HTR-8/SVneo (cell line): ENCODE data around the gene HP1BP3.
"Not testable (repeated sequence)": the region's sequence is repeated elsewhere in the genome, so short reads cannot be mapped to it uniquely, and the experiment has no call there.

Experiments used
- DNase-seq: peaks from one replicate; pipeline ENCODE4 v3.0.0; 2011; ENCODE audit warnings: low spot score, mixed read lengths; ENCODE audit not compliant: insufficient read length
- FAIRE-seq: peaks from 2 replicates; lab custom pipeline; 2011; peaks lifted over from hg19 to GRCh38; lab: Jason Lieb, UNC

The HP1BP3 gene, protein sequence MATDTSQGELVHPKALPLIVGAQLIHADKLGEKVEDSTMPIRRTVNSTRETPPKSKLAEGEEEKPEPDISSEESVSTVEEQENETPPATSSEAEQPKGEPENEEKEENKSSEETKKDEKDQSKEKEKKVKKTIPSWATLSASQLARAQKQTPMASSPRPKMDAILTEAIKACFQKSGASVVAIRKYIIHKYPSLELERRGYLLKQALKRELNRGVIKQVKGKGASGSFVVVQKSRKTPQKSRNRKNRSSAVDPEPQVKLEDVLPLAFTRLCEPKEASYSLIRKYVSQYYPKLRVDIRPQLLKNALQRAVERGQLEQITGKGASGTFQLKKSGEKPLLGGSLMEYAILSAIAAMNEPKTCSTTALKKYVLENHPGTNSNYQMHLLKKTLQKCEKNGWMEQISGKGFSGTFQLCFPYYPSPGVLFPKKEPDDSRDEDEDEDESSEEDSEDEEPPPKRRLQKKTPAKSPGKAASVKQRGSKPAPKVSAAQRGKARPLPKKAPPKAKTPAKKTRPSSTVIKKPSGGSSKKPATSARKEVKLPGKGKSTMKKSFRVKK

DNA sequence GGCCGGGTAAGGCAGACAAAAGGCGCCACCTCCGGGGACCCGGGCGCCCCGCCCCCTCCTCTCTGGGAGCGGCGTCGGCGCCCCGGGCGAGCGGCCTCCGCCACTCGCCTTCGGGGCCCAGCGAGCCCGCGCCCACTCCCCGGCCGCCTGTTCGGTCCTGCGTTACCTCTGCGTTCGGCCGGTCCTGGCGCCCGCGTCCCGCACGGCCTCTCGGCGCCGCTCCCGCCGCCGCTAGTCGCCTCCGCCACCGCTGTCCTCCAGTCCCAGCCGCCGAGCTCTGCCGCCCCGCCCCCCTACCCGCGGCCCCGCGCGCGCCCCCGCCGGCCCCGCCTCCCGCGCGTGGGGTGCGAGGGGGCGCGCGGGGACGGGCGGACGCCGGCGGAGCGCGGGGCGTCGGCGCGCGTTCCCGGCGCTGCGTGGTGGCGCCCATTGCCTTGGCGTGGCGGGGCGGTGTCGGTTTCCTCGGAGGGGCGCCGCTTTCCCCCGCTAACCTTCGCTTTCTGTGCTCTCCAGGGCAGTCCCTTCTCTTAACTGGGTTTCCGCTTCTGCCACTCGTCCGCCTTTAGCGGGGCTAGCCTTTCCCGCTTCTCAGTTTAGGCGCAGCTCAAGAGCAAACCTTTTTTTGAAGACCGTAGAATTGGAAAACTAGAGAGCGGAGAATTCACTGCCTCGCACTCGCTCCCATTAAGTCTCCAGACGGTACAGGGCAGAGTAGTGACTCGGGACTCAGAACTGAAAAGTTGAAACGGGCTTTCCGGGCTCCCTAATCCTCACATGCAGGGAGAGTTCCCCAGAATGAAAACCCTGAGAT, at the start of gene HP1BP3:
HP1BP3 (minus strand) TSS at position 279 of the 811 bp plus-strand sequence. CDS start 6,867 bp downstream, outside the sequence.
- peak; percentile 68 for DNase-seq
- FAIRE-seq = no peak

DNA sequence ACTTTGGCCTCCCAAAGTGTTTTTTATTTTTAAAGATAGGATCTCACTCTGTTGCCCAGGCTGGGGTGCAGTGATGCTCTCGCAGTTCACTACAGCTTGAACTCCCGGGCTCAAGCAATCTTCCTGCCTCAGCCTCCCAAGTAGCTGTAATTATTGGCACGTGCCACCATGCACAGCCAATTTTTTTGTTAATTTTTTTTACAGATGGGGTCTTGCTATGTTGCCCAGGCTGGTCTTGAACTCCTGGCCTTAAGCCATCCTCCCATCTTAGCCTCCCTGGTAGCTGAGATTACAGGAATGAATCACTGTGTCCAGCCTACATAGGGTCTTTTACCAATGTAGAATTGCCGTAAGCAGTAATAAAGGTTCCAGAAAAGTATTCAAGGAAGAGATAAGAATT, 49.1 kb upstream of the HP1BP3 start:
- DNase-seq (no peak), FAIRE-seq (no peak)

DNA sequence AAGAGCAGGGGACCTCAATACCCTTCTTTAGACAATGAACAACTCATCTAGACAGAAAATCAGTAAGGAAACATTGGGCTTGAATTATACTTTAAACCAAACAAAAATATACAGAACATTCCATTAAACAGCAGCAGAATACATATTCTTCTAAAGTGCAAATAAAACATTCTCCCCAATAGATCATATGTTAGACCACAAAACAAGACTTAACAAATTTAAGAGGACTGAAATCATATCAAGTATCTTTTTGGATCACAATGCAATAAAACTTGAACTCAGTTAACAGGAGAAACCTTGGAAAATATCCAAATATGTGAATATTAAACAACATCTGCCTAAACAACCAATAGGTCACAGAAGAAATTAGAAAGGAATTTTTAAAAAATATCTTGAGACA, 47.7 kb upstream of the HP1BP3 start:
- FAIRE-seq (no peak), DNase-seq (no peak)

DNA sequence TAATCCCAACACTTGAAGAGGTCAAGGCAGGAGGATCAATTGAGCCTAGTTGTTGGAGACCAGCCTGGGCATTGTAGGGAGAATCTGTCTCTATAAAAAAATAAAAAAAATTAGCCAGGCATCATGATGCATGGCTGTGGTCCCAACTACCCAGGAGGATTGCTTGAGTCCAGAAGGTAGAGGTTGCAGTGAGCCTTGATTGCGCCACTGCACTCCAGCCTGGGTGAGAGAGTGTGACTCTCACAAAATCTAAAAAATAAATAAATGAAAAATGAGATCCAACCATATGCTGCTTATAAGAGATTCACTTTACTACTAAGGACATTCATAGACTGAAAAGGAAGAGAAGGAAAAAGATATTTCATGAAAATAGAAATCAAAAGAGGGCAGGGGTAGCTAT, 47.1 kb upstream of the HP1BP3 start:
- DNase-seq (no peak), FAIRE-seq (no peak)

DNA sequence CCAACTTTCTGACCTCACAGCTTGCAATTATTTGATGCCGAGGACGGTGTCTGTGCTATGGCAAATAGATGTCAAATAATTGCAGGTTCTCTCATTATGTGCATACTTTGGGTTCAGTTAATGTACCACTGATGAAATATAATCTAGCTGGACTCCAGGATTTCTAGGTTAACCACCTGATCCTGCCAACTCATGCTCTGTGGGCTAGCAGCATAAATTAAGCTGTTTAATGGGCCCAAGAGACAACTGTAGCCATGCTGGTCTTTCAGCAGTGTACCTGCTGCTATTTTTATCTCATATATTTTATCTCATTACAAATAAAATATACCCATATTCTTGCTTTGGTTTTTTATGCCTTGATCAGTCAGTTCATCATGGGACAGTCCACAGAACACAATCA, 43.3 kb upstream of the HP1BP3 start:
- DNase-seq (no peak), FAIRE-seq (no peak)

DNA sequence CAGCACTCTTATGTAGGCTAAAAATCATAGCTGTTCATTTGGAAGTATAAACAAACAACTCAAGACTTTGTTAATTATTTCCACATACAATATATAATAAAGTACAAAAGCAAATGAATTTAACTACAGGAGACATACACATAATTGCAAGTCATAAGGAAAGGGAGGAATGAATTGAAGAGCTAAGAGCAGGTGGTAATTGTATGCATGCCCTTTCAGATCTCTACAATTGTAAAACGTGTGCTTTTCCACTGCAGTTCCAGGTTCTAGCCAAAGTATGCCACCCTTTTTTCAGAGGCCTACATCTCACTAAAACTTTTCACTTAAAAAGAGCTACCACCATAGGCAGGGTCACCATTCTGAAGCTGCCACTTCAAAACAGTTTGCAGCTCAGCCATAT, 42.8 kb upstream of the HP1BP3 start:
- DNase-seq = no peak
- no peak for FAIRE-seq

DNA sequence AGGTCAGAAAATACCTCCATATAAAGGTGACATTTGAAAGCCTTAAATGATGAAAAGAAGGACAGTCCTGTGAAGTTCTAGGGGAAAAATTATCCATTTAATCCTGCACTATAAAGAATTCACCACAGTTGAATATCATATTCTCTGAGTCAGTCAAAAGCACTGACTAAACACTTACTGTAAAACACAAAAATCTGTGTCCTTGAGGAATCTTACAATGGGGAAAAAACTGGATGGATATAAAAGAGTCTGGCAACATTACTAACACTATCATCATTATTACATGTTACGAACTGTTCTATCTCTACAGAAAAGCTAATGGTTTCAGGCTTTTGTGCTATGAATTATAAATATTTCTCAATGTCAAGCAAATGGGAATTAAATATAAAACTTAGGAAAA, 42.4 kb upstream of the HP1BP3 start:
- FAIRE-seq (no peak), DNase-seq (no peak)

DNA sequence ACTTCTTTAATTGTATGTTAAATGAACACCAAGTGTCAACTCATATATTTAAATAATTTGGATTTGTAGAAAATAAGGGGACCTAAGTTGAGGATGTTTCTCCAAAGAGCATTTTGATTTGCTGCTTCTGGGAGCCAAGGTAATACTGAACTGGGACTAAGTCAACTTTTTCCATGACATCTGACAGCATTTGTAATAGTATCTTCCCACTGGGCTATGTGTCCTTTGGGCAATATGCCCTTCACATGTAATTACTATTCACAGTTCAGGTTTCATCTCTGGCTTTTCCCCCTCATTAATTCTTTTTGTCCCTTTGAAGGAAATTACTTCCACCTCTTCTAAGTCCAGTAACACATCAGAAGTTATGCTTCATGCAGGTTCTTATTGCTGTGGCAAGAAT, 36.7 kb upstream of the HP1BP3 start:
- DNase-seq (no peak), FAIRE-seq (no peak)

DNA sequence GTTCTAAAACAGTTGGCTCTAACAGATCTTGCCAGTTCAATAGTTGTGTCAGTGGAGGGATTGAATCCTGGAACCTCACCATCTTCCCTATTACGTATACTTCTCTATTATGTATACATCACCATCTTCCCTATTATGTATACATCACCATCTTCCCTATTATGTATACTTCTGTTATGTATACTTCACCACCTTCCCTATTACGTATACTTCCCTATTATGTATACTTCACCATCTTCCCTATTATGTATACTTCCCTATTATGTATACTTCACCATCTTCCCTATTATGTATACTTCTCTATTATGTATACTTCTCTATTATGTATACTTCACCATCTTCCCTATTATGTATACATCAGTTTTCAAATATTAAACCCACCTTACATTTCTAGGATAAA, 34.4 kb upstream of the HP1BP3 start:
- DNase-seq (no peak), FAIRE-seq (no peak)

DNA sequence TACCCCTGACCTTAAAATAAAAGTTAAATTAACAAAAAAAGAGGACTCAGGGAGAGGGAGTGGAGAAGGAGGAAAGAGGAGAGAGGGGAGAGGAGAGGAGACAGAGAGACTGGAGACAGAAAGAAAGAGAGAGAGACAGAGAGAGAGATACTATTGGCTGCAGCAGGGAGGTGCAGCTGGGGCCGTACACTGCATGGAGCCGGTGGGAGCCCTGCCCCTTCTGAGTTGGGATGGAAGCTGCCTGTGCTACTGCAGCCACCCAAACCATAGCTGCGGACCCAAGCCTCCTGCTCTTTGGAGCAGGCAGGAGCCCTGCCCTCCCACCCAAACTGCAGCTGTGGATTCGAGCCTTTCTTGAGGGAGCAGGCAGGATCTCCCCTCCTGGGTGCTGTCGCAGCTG, 32.7 kb upstream of the HP1BP3 start:
- FAIRE-seq (no peak), DNase-seq (no peak)

DNA sequence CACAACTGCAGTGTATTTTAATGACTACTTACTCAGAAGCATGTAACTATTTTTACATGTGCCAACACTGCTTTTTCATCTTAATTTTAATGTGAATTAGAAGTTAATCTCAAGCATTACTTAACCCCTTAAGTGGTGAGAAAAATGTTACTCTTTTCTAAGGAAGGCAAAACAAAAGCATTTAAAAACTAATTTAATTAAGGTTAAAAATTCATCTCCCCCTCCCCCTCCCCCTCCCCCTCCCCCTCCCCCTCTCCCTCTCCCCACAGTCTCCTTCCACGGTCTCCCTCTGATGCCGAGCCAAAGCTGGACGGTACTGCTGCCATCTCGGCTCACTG, 27.4 kb upstream of the HP1BP3 start:
- FAIRE-seq (no peak), DNase-seq (no peak)

DNA sequence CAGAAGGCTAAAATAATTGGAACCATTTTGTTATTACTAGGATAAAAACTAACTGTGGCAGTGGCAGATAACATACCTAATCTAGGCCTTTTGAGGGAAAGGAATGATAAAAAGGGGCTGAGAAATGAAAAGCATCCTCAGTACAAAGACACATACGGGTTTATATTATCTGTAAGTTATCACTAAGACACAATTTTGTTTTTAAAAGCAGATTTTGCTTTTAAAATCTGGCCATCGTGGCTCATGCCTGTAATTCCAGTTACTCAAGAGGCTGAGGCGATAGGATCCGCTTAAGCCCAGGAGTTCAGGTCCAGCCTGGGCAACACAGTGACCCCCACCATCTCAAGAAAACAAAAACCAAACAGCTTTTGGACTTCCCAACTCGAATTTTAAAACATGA, 24.8 kb upstream of the HP1BP3 start:
- DNase-seq (no peak), FAIRE-seq (no peak)

DNA sequence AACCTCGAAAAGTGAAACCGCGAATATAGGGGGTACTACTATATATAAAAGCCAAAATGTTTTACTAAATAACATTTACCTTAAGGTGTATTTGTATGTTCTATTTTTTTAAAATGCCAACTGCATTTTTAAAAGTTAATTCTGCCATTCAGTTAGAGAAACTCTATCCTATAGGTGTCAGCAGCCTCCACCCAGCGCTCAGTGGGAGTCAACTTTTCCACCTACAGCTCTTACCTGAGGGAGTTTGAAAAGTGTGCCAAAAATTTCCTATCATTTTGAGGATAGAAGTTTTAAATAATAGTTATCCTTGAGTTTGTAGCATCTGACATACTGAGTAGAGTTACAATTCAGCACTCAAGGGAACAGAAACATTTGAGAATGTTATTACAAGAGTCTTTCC, 6.1 kb upstream of the HP1BP3 start:
- no peak for FAIRE-seq
- DNase-seq = no peak

DNA sequence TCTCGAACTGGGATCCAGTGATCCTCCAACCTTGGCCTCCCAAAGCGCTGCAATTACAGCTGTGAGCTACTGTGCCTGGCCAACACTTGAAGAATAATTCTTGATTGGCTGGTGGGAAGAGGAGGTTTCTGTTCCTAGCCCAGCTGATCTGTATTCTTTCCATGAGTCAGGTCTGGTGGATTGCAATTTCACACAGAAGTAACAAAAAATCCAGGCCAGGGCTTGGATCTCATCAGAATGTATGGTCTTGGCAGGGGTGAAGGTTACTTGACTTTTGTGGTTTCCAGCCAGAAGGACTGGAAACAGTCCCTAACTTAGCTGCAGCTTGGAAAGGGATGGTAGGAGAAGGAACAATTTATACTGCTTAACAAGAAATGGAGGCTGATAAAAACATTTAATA, 5.1 kb upstream of the HP1BP3 start:
- FAIRE-seq (no peak), DNase-seq (no peak)

DNA sequence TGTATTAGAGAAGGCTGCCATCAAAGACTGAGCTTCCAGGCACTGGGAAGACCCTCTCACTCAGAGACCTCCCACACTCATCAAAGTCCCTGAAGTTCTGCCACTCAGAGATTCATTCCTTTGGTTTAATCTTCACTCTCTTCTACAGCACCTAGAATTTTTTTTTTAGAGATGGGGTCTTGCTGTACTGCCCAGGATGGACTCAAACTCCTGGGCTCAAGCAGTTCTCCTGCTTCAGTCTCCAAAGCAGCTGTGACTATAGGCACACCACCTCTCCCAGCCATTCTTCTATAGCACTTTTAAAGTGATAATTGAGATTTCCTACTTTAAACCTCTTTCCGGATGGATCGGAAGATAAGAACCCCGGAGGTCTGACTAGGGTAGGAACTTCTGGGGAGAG, 3.7 kb upstream of the HP1BP3 start:
- DNase-seq (no peak), FAIRE-seq (no peak)

DNA sequence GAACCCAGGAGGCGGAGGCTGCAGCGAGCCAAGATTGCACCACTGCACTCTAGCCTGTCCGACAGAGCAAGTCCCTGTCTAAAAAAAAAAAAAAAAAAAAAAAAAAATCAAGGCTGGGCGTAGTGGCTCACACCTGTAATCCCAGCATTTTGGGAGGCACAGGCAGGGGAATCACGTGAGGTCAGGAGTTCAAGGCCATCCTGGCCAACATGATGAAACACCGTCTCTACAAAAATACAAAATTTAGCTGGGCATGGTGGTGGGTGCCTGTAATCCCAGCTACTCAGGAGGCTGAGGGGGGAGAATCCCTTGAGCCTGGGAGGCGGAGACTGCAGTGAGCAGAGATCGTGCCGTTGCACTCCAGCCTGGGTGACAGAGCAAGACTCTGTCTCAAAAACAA, 2.5 kb upstream of the HP1BP3 start:
- DNase-seq, FAIRE-seq: not testable (repeated sequence)

DNA sequence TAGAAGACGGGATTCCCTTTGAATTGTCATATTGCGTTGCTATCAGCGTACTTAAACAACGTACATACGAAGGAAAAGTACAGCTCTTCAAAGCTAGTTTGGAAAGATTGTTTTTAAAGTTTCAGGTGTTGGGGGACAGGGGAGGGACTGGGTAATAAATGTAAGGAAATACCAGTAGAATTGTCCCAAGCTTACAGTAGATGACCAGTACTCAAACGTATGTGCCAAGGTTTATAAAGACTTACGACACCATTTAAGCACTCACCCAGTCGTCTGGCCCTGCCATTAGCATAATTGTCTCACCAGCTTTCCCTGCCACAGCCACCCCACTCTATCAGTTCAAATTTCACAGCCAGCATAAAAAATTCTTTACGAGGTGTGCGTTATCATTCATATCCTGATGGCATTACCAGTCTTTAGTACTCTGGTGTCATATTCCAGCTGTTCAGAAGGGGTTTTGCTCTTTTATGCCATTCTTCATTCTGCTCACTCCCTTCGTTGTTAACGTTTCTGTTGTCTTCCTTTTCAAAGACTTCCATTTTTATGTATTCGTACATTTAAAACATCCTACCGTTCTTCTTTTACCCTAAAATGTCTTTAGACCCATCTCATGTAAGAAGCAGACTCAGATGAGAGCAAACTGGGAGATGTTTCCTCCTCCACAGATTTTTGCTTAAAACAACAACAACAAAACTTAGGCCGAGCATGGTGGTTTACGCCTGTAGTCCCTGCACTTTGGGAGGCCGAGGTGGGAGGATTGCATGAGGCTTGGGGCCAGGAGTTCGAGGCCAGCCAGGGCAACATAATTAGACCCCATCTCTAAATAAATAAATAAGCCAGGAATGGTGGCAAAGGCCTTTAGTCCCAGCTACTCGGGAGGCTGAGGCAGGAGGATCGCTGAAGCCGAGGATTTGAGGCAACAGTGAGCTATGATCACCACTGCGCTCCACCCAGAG, 1.0 kb upstream of the HP1BP3 start:
- FAIRE-seq (no peak), DNase-seq (peak; percentile 35)

DNA sequence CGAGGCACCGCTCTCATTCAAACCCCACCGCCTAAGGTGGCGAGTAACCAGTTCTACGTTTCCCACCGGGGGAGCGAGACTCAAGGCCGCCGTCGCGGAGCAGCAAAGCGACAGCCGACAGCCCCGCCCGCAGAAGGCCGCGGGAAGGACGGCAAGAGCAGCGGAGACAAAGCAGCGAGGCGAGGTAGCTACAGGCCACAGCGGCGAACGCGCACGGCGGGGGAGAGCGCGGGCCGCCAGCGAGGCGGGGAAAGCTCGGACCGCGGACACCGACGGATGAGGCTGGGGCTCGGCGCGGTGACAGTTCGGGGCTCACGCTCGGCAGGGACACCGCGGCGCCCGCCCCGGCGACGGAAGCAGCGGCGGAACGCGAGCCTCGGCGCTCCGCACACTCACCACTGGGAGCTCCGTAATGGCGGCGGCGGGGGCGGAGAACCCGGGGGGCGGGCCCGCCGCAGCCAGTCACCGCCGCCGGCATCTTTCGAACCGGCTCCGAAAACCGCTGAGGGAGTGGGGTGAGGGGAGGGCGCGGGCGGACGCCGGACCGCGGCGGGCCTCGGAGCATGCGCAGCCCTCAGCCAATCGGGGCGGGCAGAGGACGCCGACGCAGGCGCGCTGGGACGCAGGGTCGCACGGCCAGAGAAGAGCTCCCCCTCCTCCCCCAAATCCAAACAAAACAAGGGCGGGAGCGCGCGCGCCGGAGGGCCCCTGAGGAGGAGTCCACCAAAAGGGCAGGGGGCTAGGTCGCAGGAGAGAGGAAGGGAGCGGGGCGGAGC, 666 bp downstream of the HP1BP3 start:
- peak; percentile 90 for DNase-seq
- peak; percentile 85 for FAIRE-seq

DNA sequence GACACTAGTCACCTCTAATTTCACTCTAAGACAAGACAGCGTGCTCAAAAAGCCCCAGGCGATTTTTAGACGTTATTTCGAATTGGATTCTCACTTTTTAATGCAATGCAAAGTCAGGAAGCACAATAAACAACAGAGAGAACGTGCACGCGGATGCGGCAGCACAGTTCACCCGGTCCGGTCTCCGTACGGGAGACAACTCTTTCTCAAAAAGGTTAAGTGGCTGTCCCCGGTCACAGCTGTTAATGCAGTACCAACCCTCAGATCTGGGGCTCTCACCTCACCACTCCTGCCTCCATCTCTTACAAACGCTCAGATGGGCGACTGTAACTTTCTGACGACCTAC, 1.2 kb downstream of the HP1BP3 start:
- no peak for DNase-seq
- FAIRE-seq = no peak

DNA sequence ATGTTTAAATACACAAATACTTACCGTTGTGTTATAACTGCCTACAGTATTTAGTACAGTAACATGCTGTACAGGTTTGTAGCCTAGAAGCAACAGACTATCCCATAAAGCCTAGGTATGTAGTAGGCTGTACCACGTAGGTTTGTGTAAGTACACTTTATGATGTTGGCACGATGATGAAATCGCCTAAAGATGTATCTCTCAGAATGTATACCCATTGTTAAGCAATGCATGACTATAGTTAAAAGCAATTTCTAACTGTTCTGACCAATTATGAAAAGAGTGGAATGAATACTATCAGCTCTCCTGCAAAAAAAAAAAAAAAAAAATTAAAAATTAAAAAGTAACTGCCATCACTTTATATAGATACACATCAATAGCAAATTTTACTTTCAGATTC, 11.4 kb downstream of the HP1BP3 start:
- FAIRE-seq = no peak
- no peak for DNase-seq
